Keratinocyte (primary cell): ENCODE data around the gene RPS19BP1. TPM values are rescaled to one million over a fixed set of nuclear protein-coding genes. Genes with fewer than 3 reads are reported as not detected.

Source experiments
- DNase-seq: peaks from one replicate; pipeline ENCODE4 v3.0.0-alpha.2; 2011; ENCODE audit warnings: low read depth, missing footprints, low spot score
- FAIRE-seq: peaks from 2 replicates; lab custom pipeline; 2011; peaks lifted over from hg19 to GRCh38; lab: Jason Lieb, UNC
- H2AFZ ChIP-seq: 2 replicates; pipeline ENCODE4 v1.6.0; 2012; ENCODE audit warnings: low read length, control low read depth, inconsistent platforms; ENCODE audit not compliant: control insufficient read depth
- H3K27ac ChIP-seq: 2 replicates; pipeline ENCODE4 v1.5.1; 2011; ENCODE audit warnings: low read length; ENCODE audit not compliant: control insufficient read depth, insufficient read depth
- H3K27me3 ChIP-seq: 3 replicates; pipeline ENCODE4 v1.6.0; 2011; ENCODE audit warnings: low read length; ENCODE audit not compliant: control insufficient read depth, insufficient read depth; ENCODE audit errors: extremely low read depth
- H3K36me3 ChIP-seq, 2 experiments: 2 replicates in 1 of 2; 3 replicates in 1 of 2; pipeline ENCODE4 v1.5.1; 2011; ENCODE audit warnings: low read length in 2 of 2, mild to moderate bottlenecking in 1 of 2; ENCODE audit not compliant: control insufficient read depth in 2 of 2, insufficient read depth in 2 of 2; ENCODE audit errors: extremely low read depth in 1 of 2
- H3K4me1 ChIP-seq: 3 replicates; pipeline ENCODE4 v1.5.1; 2011; ENCODE audit warnings: low read length; ENCODE audit not compliant: control insufficient read depth, insufficient read depth; ENCODE audit errors: extremely low read depth
- H3K4me2 ChIP-seq: 3 replicates; pipeline ENCODE4 v1.6.0; 2011; ENCODE audit warnings: low read depth, low read length; ENCODE audit not compliant: control insufficient read depth, insufficient read depth; ENCODE audit errors: extremely low read depth
- H3K4me3 ChIP-seq, 3 experiments: fragments of 200-600 bp in 1 of 3; sonication (generic) in 1 of 3; 2 replicates in 2 of 3; 3 replicates in 1 of 3; pipeline ENCODE4 v1.5.1; 2011 to 2016; ENCODE audit warnings: low read length in 3 of 3, mild to moderate bottlenecking in 3 of 3, control low read depth in 2 of 3, inconsistent platforms in 1 of 3, low read depth in 1 of 3, mixed read lengths in 1 of 3, mixed run types in 1 of 3, moderate library complexity in 1 of 3; ENCODE audit not compliant: control insufficient read depth in 2 of 3, insufficient read depth in 2 of 3; ENCODE audit errors: extremely low read depth in 1 of 3
- H3K79me2 ChIP-seq: 2 replicates; pipeline ENCODE4 v1.6.0; 2012; ENCODE audit warnings: low read length; ENCODE audit not compliant: control insufficient read depth, insufficient read depth
- H3K9ac ChIP-seq: 3 replicates; pipeline ENCODE4 v1.6.0; 2011; ENCODE audit warnings: low read length; ENCODE audit not compliant: control insufficient read depth, insufficient read depth; ENCODE audit errors: extremely low read depth
- H3K9me1 ChIP-seq: 3 replicates; pipeline ENCODE4 v1.6.0; 2011; ENCODE audit warnings: low read length; ENCODE audit not compliant: control insufficient read depth, insufficient read depth; ENCODE audit errors: extremely low read depth
- H3K9me3 ChIP-seq: 2 replicates; pipeline ENCODE4 v1.5.1; 2012; ENCODE audit warnings: low read depth, low read length; ENCODE audit not compliant: control insufficient read depth
- H4K20me1 ChIP-seq: 3 replicates; pipeline ENCODE4 v1.6.0; 2011; ENCODE audit warnings: low read length; ENCODE audit not compliant: control insufficient read depth, insufficient read depth; ENCODE audit errors: extremely low read depth
- CTCF ChIP-seq, 3 experiments: IDR thresholded peaks in 1 of 3; conservative IDR thresholded peaks in 1 of 3; optimal IDR thresholded peaks in 1 of 3; 2 replicates in 2 of 3; 3 replicates in 1 of 3; pipeline versions ENCODE3 to v1.5.1; 2011; ENCODE audit warnings: low read length in 3 of 3, mild to moderate bottlenecking in 3 of 3, moderate library complexity in 2 of 3, control low read depth in 1 of 3, inconsistent platforms in 1 of 3; ENCODE audit not compliant: insufficient read depth in 2 of 3; ENCODE audit errors: extremely low read depth in 1 of 3
- EZH2 ChIP-seq: IDR thresholded peaks from one replicate; pipeline ENCODE4 v1.6.1; 2012; ENCODE audit warnings: inconsistent platforms, mild to moderate bottlenecking, low read length, moderate library complexity
- dilution Hi-C: fragments of 300-500 bp; cut with MboI; formaldehyde crosslinking; loops from one replicate; pipeline ENCODE4 v1.7.0; 2020; ENCODE audit warnings: low sequenced_read_pairs; ENCODE audit not compliant: extremely low pct_ligation_motif_present
- polyA plus RNA-seq, 5 experiments: library from polyadenylated mRNA; depleted of rRNA in 3 of 5; stranded (reverse) in 3 of 5; stranded (forward) in 1 of 5; unstranded in 1 of 5; fragments of >200 nt; gene quantifications; 1 replicate in 1 of 5; 2 replicates in 3 of 5; 3 replicates in 1 of 5; pipeline versions ENCODE4 v1.2.1 to v1.2.3, GENCODE V29; 2011 to 2012; ENCODE audit warnings: missing spikeins in 2 of 5, low read depth in 1 of 5, low replicate concordance in 1 of 5

The RPS19BP1 gene
- polyA plus RNA-seq, 1 donor (not counting 4 experiments of a cell fraction or from before 2014, with no cell fraction given): 67.3 TPM

DNA sequence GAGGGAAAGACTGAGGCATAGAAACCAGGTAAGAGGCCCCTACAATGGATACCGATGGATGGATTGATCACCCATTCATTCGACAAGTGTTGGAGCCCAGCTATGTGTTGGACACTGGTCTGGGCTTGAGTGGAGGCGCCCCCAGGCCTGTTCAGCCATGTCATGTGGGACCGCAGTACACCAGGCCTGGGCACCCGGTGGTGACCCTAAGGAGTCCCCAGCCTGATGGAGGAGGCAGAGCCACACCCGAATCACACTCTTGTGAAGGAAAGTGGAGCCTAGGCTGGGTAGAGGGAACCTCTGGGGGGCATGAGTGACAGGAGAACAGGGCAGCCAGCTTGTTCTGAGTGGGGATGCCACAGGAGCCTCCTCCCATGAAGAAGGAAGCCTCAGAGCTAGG lies 48.2 kb upstream of the RPS19BP1 start:
- DNase-seq: no peak
- no peak overlapping the region for H3K9ac ChIP-seq
- H3K4me3 ChIP-seq: no peak overlapping the region
- no peaks in the 10 kb centered on the region for H3K9me1 ChIP-seq
- peaks cover 25% of the 10 kb centered on the region for H3K27me3 ChIP-seq
- H2AFZ ChIP-seq: no peak overlapping the region
- dilution Hi-C loops: no loop called here
- no peaks in the 10 kb centered on the region for H3K79me2 ChIP-seq
- no peaks in the 10 kb centered on the region for H3K9me3 ChIP-seq
- FAIRE-seq: no peak
- no peak overlapping the region for H3K27ac ChIP-seq
- H3K4me2 ChIP-seq: no peak overlapping the region
- H3K36me3 ChIP-seq: no peaks in the 10 kb centered on the region
- no peaks in the 10 kb centered on the region for H4K20me1 ChIP-seq
- no peaks in the 10 kb centered on the region for H3K4me1 ChIP-seq
- TF ChIP-seq EZH2 (no peak), CTCF (optimal IDR thresholded peaks at IDR 0.05 in 1 of 3, IDR thresholded peaks at IDR 0.05 in 1 of 3, conservative IDR thresholded peaks at IDR 0.05 in 1 of 3; ENCODE audit: extremely low read depth in 1 of 3, insufficient read depth in 2 of 3, low read length in 3 of 3) (no peak)

DNA sequence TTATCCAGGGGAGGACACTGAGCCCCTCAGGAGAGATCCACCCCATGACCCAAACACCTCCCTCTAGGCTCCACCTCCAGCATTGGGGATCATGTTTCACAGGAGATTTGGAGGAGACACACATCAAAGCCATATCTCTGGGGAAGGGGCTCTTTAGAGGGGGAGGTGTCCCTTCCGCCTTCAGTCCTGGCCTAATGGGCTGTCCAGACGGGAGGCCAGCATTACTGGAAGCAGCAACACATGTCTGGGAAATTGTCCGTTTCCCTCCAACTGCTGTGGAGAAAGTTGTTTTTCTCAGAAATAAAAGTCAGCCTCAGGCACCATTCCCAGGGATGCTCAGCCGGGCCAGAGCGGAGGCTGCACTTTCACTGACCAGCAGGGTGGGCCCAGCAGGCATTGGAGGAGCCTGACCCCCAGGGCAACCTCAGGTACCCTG lies 47.5 kb upstream of the RPS19BP1 start:
- Histone ChIP-seq H3K9ac (no peak overlapping the region), H3K4me2 (no peak overlapping the region), H3K9me1 (no peaks in the 10 kb centered on the region), H3K4me3 (no peak overlapping the region), H3K4me1 (peaks cover 5% of the 10 kb centered on the region), H3K79me2 (no peaks in the 10 kb centered on the region), H3K27ac (no peak overlapping the region), H3K36me3 (no peaks in the 10 kb centered on the region), H2AFZ (no peak overlapping the region), H3K9me3 (no peaks in the 10 kb centered on the region), H3K27me3 (peaks cover 25% of the 10 kb centered on the region), H4K20me1 (no peaks in the 10 kb centered on the region)
- DNase-seq (no peak), FAIRE-seq (no peak)
- no peak for TF ChIP-seq EZH2
- no peak for TF ChIP-seq CTCF (optimal IDR thresholded peaks at IDR 0.05 in 1 of 3, IDR thresholded peaks at IDR 0.05 in 1 of 3, conservative IDR thresholded peaks at IDR 0.05 in 1 of 3; ENCODE audit: extremely low read depth in 1 of 3, insufficient read depth in 2 of 3, low read length in 3 of 3)
- dilution Hi-C loops: no loop called here
